A673 (cell line): ENCODE results near the gene NDOR1. TPM values are rescaled to one million over a fixed set of nuclear protein-coding genes. Genes with fewer than 3 reads are reported as not detected.

ENCODE experiments used
- BruUV-seq: library from RNA; stranded (reverse); fragments of 400-500 nt; replicated peaks from 2 replicates; lab custom pipeline; 2021; lab: Mats Ljungman, UMichigan
- CTCF ChIA-PET: fragments of 300-600 bp; sonication (Branson Sonifier 250); formaldehyde crosslinking; loops from one replicate; lab custom pipeline; 2022; ENCODE audit warnings: antibody characterized with exemption; lab: Charles Lee
- POLR2A ChIA-PET: fragments of 300-600 bp; sonication (Branson Sonifier 250); formaldehyde crosslinking; loops from one replicate; lab custom pipeline; 2022; ENCODE audit warnings: antibody characterized with exemption; ENCODE audit not compliant: low non-redundant PET; lab: Charles Lee
- DNase-seq: peaks from one replicate; pipeline ENCODE4 v3.0.0-alpha.2; 2015; ENCODE audit warnings: low spot score
- H3K27ac ChIP-seq: fragments of 200-600 bp; sonication (generic); 2 replicates; pipeline ENCODE4 v1.5.1; 2016; ENCODE audit warnings: mixed run types, low read depth, mild to moderate bottlenecking, mixed read lengths, antibody characterized with exemption, low read length; ENCODE audit not compliant: poor library complexity, severe bottlenecking
- H3K27me3 ChIP-seq: fragments of 200-600 bp; sonication (generic); replicated peaks from 2 replicates; pipeline ENCODE4 v1.6.1; 2017; ENCODE audit warnings: mixed run types, low read depth, mild to moderate bottlenecking, mixed read lengths, antibody characterized with exemption, low read length; ENCODE audit not compliant: insufficient read depth, poor library complexity
- H3K36me3 ChIP-seq: fragments of 200-600 bp; sonication (generic); 2 replicates; pipeline ENCODE4 v1.6.1; 2016; ENCODE audit warnings: mixed run types, mild to moderate bottlenecking, mixed read lengths, antibody characterized with exemption, low read length; ENCODE audit not compliant: insufficient read depth, poor library complexity, severe bottlenecking
- H3K4me1 ChIP-seq: fragments of 200-600 bp; sonication (generic); 2 replicates; pipeline ENCODE4 v1.6.1; 2017; ENCODE audit warnings: mixed run types, mild to moderate bottlenecking, mixed read lengths, antibody characterized with exemption, low read length; ENCODE audit not compliant: insufficient read depth, poor library complexity, severe bottlenecking
- H3K4me3 ChIP-seq: fragments of 200-600 bp; sonication (generic); 2 replicates; pipeline ENCODE4 v1.5.1; 2016; ENCODE audit warnings: low read depth, mixed run types, mild to moderate bottlenecking, mixed read lengths, low read length; ENCODE audit not compliant: poor library complexity, severe bottlenecking
- H3K9me3 ChIP-seq: fragments of 200-600 bp; sonication (generic); 2 replicates; pipeline ENCODE4 v1.6.1; 2016; ENCODE audit warnings: mixed run types, low read depth, mild to moderate bottlenecking, mixed read lengths, antibody characterized with exemption, low read length; ENCODE audit not compliant: poor library complexity, severe bottlenecking
- CTCF ChIP-seq: fragments of 300-800, 200-600 bp; sonication (generic); conservative IDR thresholded peaks from 2 replicates; pipeline ENCODE4 v1.5.1; 2017; ENCODE audit warnings: low read depth, mild to moderate bottlenecking, antibody characterized with exemption, low read length, moderate library complexity, mixed read lengths
- EZH2 ChIP-seq: fragments of 200-600 bp; sonication (generic); IDR thresholded peaks from 2 replicates; pipeline ENCODE4 v1.6.1; 2017; ENCODE audit warnings: borderline replicate concordance, low read depth, mild to moderate bottlenecking, mixed read lengths, antibody characterized with exemption, low read length; ENCODE audit not compliant: poor library complexity, severe bottlenecking
- intact Hi-C: fragments of 100-400 bp; cut with micrococcal nuclease; formaldehyde crosslinking; loops from one replicate; pipeline ENCODE4 v1.10.0; 2022; ENCODE audit not compliant: unreplicated experiment
- total RNA-seq: library from RNA; stranded (reverse); gene quantifications from 2 replicates; pipeline ENCODE4 v1.2.3, GENCODE V29; 2021

NDOR1 gene
- total RNA-seq, 1 experiment from 2014 or later: 40.2 TPM

GRCh38 chr9:137213160-137214060 lies 7.9 kb downstream of the NDOR1 start:
- peaks cover 5% of the 10 kb centered on the region for H3K36me3 ChIP-seq
- H3K27ac ChIP-seq: no peak overlapping the region
- H3K4me3 ChIP-seq: no peak overlapping the region
- DNase-seq: no peak
- ChIA-PET CTCF (interaction anchor here (0.8 kb wide), 1 partner anchor 12 kb away, joined by 4 read pairs; no protein-coding TSS in a partner anchor), POLR2A (interaction anchor here (0.6 kb wide), 1 partner anchor 11 kb away, joined by 8 read pairs; no protein-coding TSS in a partner anchor)
- intact Hi-C loops: no loop called here
- no peaks in the 10 kb centered on the region for H3K9me3 ChIP-seq
- no peak for TF ChIP-seq EZH2
- no peak for TF ChIP-seq CTCF
- no TSS peak for BruUV-seq
- no peaks in the 10 kb centered on the region for H3K4me1 ChIP-seq
- H3K27me3 ChIP-seq: no peaks in the 10 kb centered on the region

- TF ChIP-seq CTCF: no peak
- TF ChIP-seq EZH2: no peak
- POLR2A ChIA-PET: interaction anchor here (0.5 kb wide), 1 partner anchor 83 kb away, joined by 6 read pairs; no protein-coding TSS in a partner anchor
- no peak overlapping the region for H3K27ac ChIP-seq
- no TSS peak for BruUV-seq
- CTCF ChIA-PET: interaction anchor here (0.6 kb wide), 1 partner anchor 168 kb away, joined by 4 read pairs; no protein-coding TSS in a partner anchor
- DNase-seq: no peak
- H3K9me3 ChIP-seq: no peaks in the 10 kb centered on the region
- intact Hi-C loops: no loop called here
- no peak overlapping the region for H3K4me3 ChIP-seq
- no peaks in the 10 kb centered on the region for H3K27me3 ChIP-seq
- no peaks in the 10 kb centered on the region for H3K4me1 ChIP-seq
- peaks cover 5% of the 10 kb centered on the region for H3K36me3 ChIP-seq
These were observed 9.1 kb downstream of the NDOR1 start for GRCh38 chr9:137214620-137215019.

DNA sequence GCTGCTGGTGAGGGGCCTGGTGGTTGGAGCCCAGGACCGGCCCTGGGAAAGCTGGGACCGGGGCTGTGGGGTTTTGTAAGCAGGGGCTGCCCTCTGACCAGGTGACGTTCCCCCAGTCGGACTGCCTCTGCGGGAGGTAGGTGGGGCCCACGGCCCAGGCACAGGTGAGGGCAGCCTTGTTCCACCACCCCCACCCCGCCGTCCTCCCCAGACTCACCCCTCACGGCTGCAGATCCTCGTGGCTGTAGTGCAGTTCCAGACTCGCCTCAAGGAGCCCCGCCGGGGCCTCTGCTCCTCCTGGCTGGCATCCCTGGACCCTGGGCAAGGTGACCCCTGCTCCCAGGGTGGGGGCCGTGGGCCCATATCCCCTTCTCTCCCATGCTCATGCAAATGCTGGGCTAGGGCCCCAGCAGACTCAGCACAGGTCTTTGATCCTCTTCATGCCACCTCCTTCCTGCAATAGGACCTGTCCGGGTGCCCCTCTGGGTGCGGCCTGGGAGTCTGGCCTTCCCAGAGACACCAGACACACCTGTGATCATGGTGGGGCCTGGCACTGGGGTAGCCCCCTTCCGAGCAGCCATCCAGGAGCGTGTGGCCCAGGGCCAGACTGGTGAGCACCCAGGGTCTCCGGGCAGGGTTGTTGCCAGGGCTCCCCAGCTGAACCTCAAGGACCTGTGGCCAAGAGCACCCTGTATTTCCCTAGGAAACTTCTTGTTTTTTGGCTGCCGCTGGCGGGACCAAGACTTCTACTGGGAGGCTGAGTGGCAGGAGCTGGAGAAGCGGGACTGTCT lies 9.9 kb downstream of the NDOR1 start:
- ChIA-PET CTCF (no interaction called here), POLR2A (no interaction called here)

More for the DNA sequence above, 9.9 kb downstream of the NDOR1 start:
- H3K9me3 ChIP-seq: no peaks in the 10 kb centered on the region
- BruUV-seq: no TSS peak
- peaks cover 5% of the 10 kb centered on the region for H3K36me3 ChIP-seq
- H3K4me1 ChIP-seq: no peaks in the 10 kb centered on the region
- TF ChIP-seq EZH2 (no peak), CTCF (no peak)
- H3K27me3 ChIP-seq: no peaks in the 10 kb centered on the region
- intact Hi-C loops: no loop called here
- DNase-seq: no peak
- no peak overlapping the region for H3K27ac ChIP-seq
- no peak overlapping the region for H3K4me3 ChIP-seq
